HEK293 (cell line): ENCODE data around the gene VPS33A.

Experiments
- CTCF ChIA-PET: fragments of 350-600 bp; formaldehyde crosslinking; extraction: SDS; loops from one replicate; lab custom pipeline; 2021; ENCODE audit warnings: antibody characterized with exemption; lab: Yijun Ruan, JAX
- POLR2A ChIA-PET: fragments of 300-600 bp; formaldehyde crosslinking; extraction: SDS; loops from one replicate; lab custom pipeline; 2020; ENCODE audit warnings: antibody characterized with exemption, inconsistent platforms; lab: Yijun Ruan, JAX
- H3K27ac ChIP-seq: fragments of 200-500 bp; sonication (Bioruptor generic); 2 replicates; pipeline ENCODE4 v1.5.1; 2014; ENCODE audit warnings: low read depth, low read length, control low read depth, inconsistent platforms; ENCODE audit errors: extremely low read depth
- H3K36me3 ChIP-seq, 2 experiments: fragments of 200-500 bp in 1 of 2; sonication (Bioruptor generic) in 1 of 2; 1 replicate in 1 of 2; 2 replicates in 1 of 2; pipeline ENCODE4 v1.5.1; 2014 to 2017; ENCODE audit warnings: inconsistent platforms in 2 of 2, low read length in 2 of 2; ENCODE audit not compliant: control insufficient read depth in 2 of 2, insufficient read depth in 1 of 2
- H3K4me1 ChIP-seq: fragments of 200-500 bp; sonication (Bioruptor generic); 2 replicates; pipeline ENCODE4 v1.5.1; 2014; ENCODE audit warnings: mild to moderate bottlenecking, low read length, inconsistent platforms; ENCODE audit not compliant: control insufficient read depth, insufficient read depth
- H3K4me3 ChIP-seq: 2 replicates; pipeline ENCODE4 v1.5.1; 2011; ENCODE audit warnings: low read depth, mild to moderate bottlenecking, control low read depth, low read length, moderate library complexity
- H3K9me3 ChIP-seq: fragments of 200-500 bp; sonication (Bioruptor generic); 2 replicates; pipeline ENCODE4 v1.5.1; 2014; ENCODE audit warnings: low read depth, low read length, inconsistent platforms; ENCODE audit not compliant: control insufficient read depth, insufficient read depth
- KLF17 ChIP-seq: fragments of 450-650 bp; formaldehyde crosslinking; IDR thresholded peaks from 2 replicates; pipeline ENCODE4 v1.5.1; 2016; ENCODE audit warnings: missing biosample characterization, missing genetic modification characterization
- TCF7L2 ChIP-seq: IDR thresholded peaks from 2 replicates; pipeline ENCODE4 v1.6.1; 2011; ENCODE audit warnings: low read depth, mild to moderate bottlenecking, inconsistent platforms, low read length, moderate library complexity, borderline replicate concordance
- YY2 ChIP-seq: fragments of 450-650 bp; formaldehyde crosslinking; IDR thresholded peaks from 2 replicates; pipeline ENCODE4 v1.5.1; 2016; ENCODE audit warnings: missing biosample characterization, missing genetic modification characterization
- ZBTB17 ChIP-seq: fragments of 450-650 bp; formaldehyde crosslinking; IDR thresholded peaks from 2 replicates; pipeline ENCODE4 v1.5.1; 2016; ENCODE audit warnings: missing biosample characterization, missing genetic modification characterization
- ZBTB21 ChIP-seq: fragments of 450-650 bp; formaldehyde crosslinking; IDR thresholded peaks from 2 replicates; pipeline ENCODE4 v1.5.1; 2017; ENCODE audit warnings: missing biosample characterization, missing genetic modification characterization
- ZBTB7A ChIP-seq: fragments of 450-650 bp; formaldehyde crosslinking; IDR thresholded peaks from 2 replicates; pipeline ENCODE4 v1.5.1; 2016; ENCODE audit warnings: low read depth, missing biosample characterization, missing genetic modification characterization
- ZNF148 ChIP-seq: fragments of 450-650 bp; formaldehyde crosslinking; IDR thresholded peaks from 2 replicates; pipeline ENCODE4 v1.5.0; 2017; ENCODE audit warnings: missing biosample characterization, missing genetic modification characterization, borderline replicate concordance
- ZNF169 ChIP-seq: fragments of 450-650 bp; formaldehyde crosslinking; IDR thresholded peaks from 2 replicates; pipeline ENCODE4 v1.5.1; 2016; ENCODE audit warnings: missing biosample characterization, missing genetic modification characterization
- ZNF2 ChIP-seq: fragments of 450-650 bp; formaldehyde crosslinking; IDR thresholded peaks from 2 replicates; pipeline ENCODE4 v1.5.1; 2016; ENCODE audit warnings: missing biosample characterization, missing genetic modification characterization
- ZNF274 ChIP-seq, 2 experiments: fragments of 200-500 bp in 1 of 2; fragments of 450-650 bp in 1 of 2; sonication (Bioruptor generic) in 1 of 2; formaldehyde crosslinking in 1 of 2; IDR thresholded peaks; 2 replicates each; pipeline versions ENCODE4 v1.5.1 to v1.6.1; 2014 to 2016; ENCODE audit warnings: borderline replicate concordance in 1 of 2, inconsistent platforms in 1 of 2, low read length in 1 of 2, missing biosample characterization in 1 of 2, missing genetic modification characterization in 1 of 2
- ZNF341 ChIP-seq: fragments of 450-650 bp; formaldehyde crosslinking; IDR thresholded peaks from 2 replicates; pipeline ENCODE4; 2016; ENCODE audit warnings: low read depth, missing biosample characterization, missing genetic modification characterization
- ZNF501 ChIP-seq: fragments of 450-650 bp; formaldehyde crosslinking; IDR thresholded peaks from 2 replicates; pipeline ENCODE4 v1.5.1; 2016; ENCODE audit warnings: missing biosample characterization, missing genetic modification characterization
- ZNF521 ChIP-seq: fragments of 450-650 bp; formaldehyde crosslinking; IDR thresholded peaks from 2 replicates; pipeline ENCODE4 v1.5.1; 2017; ENCODE audit warnings: missing biosample characterization, mild to moderate bottlenecking, missing genetic modification characterization
- ZNF549 ChIP-seq: fragments of 450-650 bp; IDR thresholded peaks from 2 replicates; pipeline ENCODE4 v1.5.1; 2018; ENCODE audit warnings: missing biosample characterization, missing genetic modification characterization, mild to moderate bottlenecking, inconsistent platforms, moderate library complexity
- ZNF596 ChIP-seq: fragments of 450-650 bp; IDR thresholded peaks from 2 replicates; pipeline ENCODE4 v1.5.0; 2018; ENCODE audit warnings: missing biosample characterization, mild to moderate bottlenecking, missing genetic modification characterization, moderate library complexity
- ZNF670 ChIP-seq: fragments of 450-650 bp; formaldehyde crosslinking; IDR thresholded peaks from 2 replicates; pipeline ENCODE4 v1.5.1; 2016; ENCODE audit warnings: missing biosample characterization, missing genetic modification characterization, low read depth
- ZNF76 ChIP-seq: fragments of 450-650 bp; formaldehyde crosslinking; IDR thresholded peaks from 2 replicates; pipeline ENCODE4; 2016; ENCODE audit warnings: low read depth, missing biosample characterization, missing genetic modification characterization, borderline replicate concordance
- ZNF776 ChIP-seq: fragments of 450-650 bp; formaldehyde crosslinking; IDR thresholded peaks from 2 replicates; pipeline ENCODE4 v1.5.0; 2017; ENCODE audit warnings: missing biosample characterization, missing genetic modification characterization, borderline replicate concordance
- ZNF791 ChIP-seq: fragments of 450-650 bp; formaldehyde crosslinking; IDR thresholded peaks from 2 replicates; pipeline ENCODE4 v1.5.1; 2016; ENCODE audit warnings: missing biosample characterization, missing genetic modification characterization
- ZSCAN16 ChIP-seq: fragments of 450-650 bp; formaldehyde crosslinking; IDR thresholded peaks from 2 replicates; pipeline ENCODE4 v1.5.1; 2016; ENCODE audit warnings: missing biosample characterization, missing genetic modification characterization

VPS33A gene

GRCh38 chr12:122303068-122303467 lies 36.8 kb upstream of the VPS33A start (continued):
- TF ChIP-seq ZNF148 (no peak), ZNF169 (tag by site-specific recombination) (no peak), TCF7L2 (no peak), ZNF549 (tag by site-specific recombination) (no peak), ZNF791 (tag by site-specific recombination) (no peak), ZBTB17 (no peak), ZNF341 (no peak), ZBTB21 (tag by site-specific recombination) (no peak)

- peaks cover 4 to 24% of the 10 kb centered on the region in 2 experiments; a peak in 2 of 3 replicates for H3K36me3 ChIP-seq
- no peak overlapping the region for H3K4me3 ChIP-seq
- ChIA-PET POLR2A (no interaction called here), CTCF (interaction anchor here (0.7 kb wide), 1 partner anchor 58 kb away, joined by 3 read pairs; no protein-coding TSS in a partner anchor)
- no peak for TF ChIP-seq ZNF2 (tag by site-specific recombination)
- no peak for TF ChIP-seq YY2
- no peak for TF ChIP-seq ZNF776 (tag by site-specific recombination)
- TF ChIP-seq, all 188 proteins: peak for 0
- H3K9me3 ChIP-seq: no peaks in the 10 kb centered on the region
- H3K27ac ChIP-seq: no peak overlapping the region
- no peaks in the 10 kb centered on the region for H3K4me1 ChIP-seq
These were observed 31.9 kb upstream of the VPS33A start for GRCh38 chr12:122298071-122298748.

GRCh38 chr12:122297494-122297893 lies 31.2 kb upstream of the VPS33A start:
- Histone ChIP-seq H3K27ac (no peak overlapping the region), H3K4me3 (no peak overlapping the region), H3K36me3 (peaks cover 4 to 24% of the 10 kb centered on the region in 2 experiments; a peak in 2 of 3 replicates), H3K4me1 (no peaks in the 10 kb centered on the region), H3K9me3 (no peaks in the 10 kb centered on the region)
- ChIA-PET POLR2A (no interaction called here), CTCF (no interaction called here)
- TF ChIP-seq ZSCAN16 (tag by site-specific recombination) (no peak), ZNF76 (no peak), ZNF274 (IDR thresholded peaks at IDR 0.05; ENCODE audit: low read length) (no peak), ZNF274 (tag by site-specific recombination; IDR thresholded peaks at IDR 0.05; ENCODE audit: borderline replicate concordance) (no peak), ZNF596 (no peak), ZBTB7A (no peak), ZNF670 (tag by site-specific recombination) (no peak), KLF17 (tag by site-specific recombination) (no peak), ZNF501 (tag by site-specific recombination) (no peak), ZNF521 (tag by site-specific recombination) (no peak)
